SK-N-SH (cell line): ENCODE data around the gene DHRS4L2.
"Not testable (repeated sequence)": the region's sequence is repeated elsewhere in the genome, so short reads cannot be mapped to it uniquely, and the experiment has no call there.

Experiments used
- CTCF ChIP-seq: fragments of 200-600 bp; sonication (generic); IDR thresholded peaks from 2 replicates; pipeline ENCODE4 v1.6.1; 2017; ENCODE audit warnings: antibody characterized with exemption, mild to moderate bottlenecking, moderate library complexity
- EP300 ChIP-seq, 2 experiments: IDR thresholded peaks; 2 replicates each; pipeline versions ENCODE4 v1.4.0 to v1.6.1; 2012; ENCODE audit warnings: borderline replicate concordance in 1 of 2, low read depth in 1 of 2, low read length in 1 of 2
- EZH2phosphoT487 ChIP-seq: fragments of 200-600 bp; sonication (generic); IDR thresholded peaks from 2 replicates; pipeline ENCODE4 v1.6.1; 2017; ENCODE audit warnings: low read depth, mixed run types, mild to moderate bottlenecking, antibody characterized with exemption, moderate library complexity, borderline replicate concordance
- FOXM1 ChIP-seq: IDR thresholded peaks from 2 replicates; pipeline ENCODE4 v1.4.0; 2012; ENCODE audit warnings: low read depth, mild to moderate bottlenecking
- JUND ChIP-seq: IDR thresholded peaks from 2 replicates; pipeline ENCODE4 v1.4.0; 2012
- MXI1 ChIP-seq: IDR thresholded peaks from 2 replicates; pipeline ENCODE4 v1.6.1; 2012; ENCODE audit warnings: mild to moderate bottlenecking, low read depth, low read length, improper control_type of control experiment
- POLR2AphosphoS5 ChIP-seq: IDR thresholded peaks from 2 replicates; pipeline ENCODE4 v1.6.1; 2012; ENCODE audit warnings: low read depth, low read length
- RAD21 ChIP-seq: IDR thresholded peaks from 2 replicates; pipeline ENCODE4 v1.6.1; 2012; ENCODE audit warnings: mild to moderate bottlenecking, low read length
- REST ChIP-seq: IDR thresholded peaks from 2 replicates; pipeline ENCODE4 v1.6.1; 2012; ENCODE audit warnings: mild to moderate bottlenecking, low read depth, low read length, moderate library complexity
- SIN3A ChIP-seq: IDR thresholded peaks from 2 replicates; pipeline ENCODE4 v1.6.1; 2012; ENCODE audit warnings: low read depth, mild to moderate bottlenecking, low read length, moderate library complexity, borderline replicate concordance
- TAF1 ChIP-seq: IDR thresholded peaks from 2 replicates; pipeline ENCODE4 v1.6.1; 2012; ENCODE audit warnings: low read depth, mild to moderate bottlenecking, low read length, moderate library complexity, borderline replicate concordance
- YY1 ChIP-seq: IDR thresholded peaks from 2 replicates; pipeline ENCODE4 v1.4.0; 2012; ENCODE audit warnings: low read depth, mild to moderate bottlenecking
- ZBTB33 ChIP-seq: IDR thresholded peaks from 2 replicates; pipeline ENCODE4 v1.4.0; 2012; ENCODE audit warnings: low read depth, borderline replicate concordance

GRCh38 chr14:23951136-23951466, 37.6 kb upstream of the DHRS4L2 start:
- TF ChIP-seq CTCF; POLR2AphosphoS5; SIN3A; JUND; TAF1; RAD21; EZH2phosphoT487; REST; FOXM1; EP300 (IDR thresholded peaks at IDR 0.05; ENCODE audit: borderline replicate concordance in 1 of 2, low read depth in 1 of 2, low read length in 1 of 2); YY1; MXI1; ZBTB33: not testable (repeated sequence)
